ENCODE data around the gene CHRNG.
A peak's percentile ranks its signal among the peaks of the same experiment; 100 is the strongest.
"Not testable (repeated sequence)": the region's sequence is repeated elsewhere in the genome, so short reads cannot be mapped to it uniquely, and the experiment has no call there.

The CHRNG gene

GRCh38 chr2:232569541-232569940, 30.0 kb downstream of the CHRNG start:
- Mint-ChIP-seq H3K27ac (no peak overlapping the region), H3K9me3 (no peaks in the 10 kb centered on the region), H3K4me3 (no peak overlapping the region), H3K4me1 (no peaks in the 10 kb centered on the region), H3K27me3 (no peaks in the 10 kb centered on the region)
- no peak for DNase-seq
- no peak for ATAC-seq

- H3K4me3 Mint-ChIP-seq, H3K27me3 Mint-ChIP-seq, H3K4me1 Mint-ChIP-seq, DNase-seq, H3K27ac Mint-ChIP-seq, H3K9me3 Mint-ChIP-seq, ATAC-seq: not testable (repeated sequence)
These were observed 31.0 kb downstream of the CHRNG start for GRCh38 chr2:232570481-232570880.

- ATAC-seq (no peak), DNase-seq (no peak)
- H3K9me3 Mint-ChIP-seq: no peaks in the 10 kb centered on the region
- no peaks in the 10 kb centered on the region for H3K27me3 Mint-ChIP-seq
- no peak overlapping the region for H3K27ac Mint-ChIP-seq
- H3K4me3 Mint-ChIP-seq: no peak overlapping the region
- peaks cover 2% of the 10 kb centered on the region for H3K4me1 Mint-ChIP-seq
These were observed 31.6 kb downstream of the CHRNG start for GRCh38 chr2:232571026-232571474.

- Mint-ChIP-seq H3K9me3 (no peaks in the 10 kb centered on the region), H3K27me3 (no peaks in the 10 kb centered on the region), H3K4me1 (peaks cover 6% of the 10 kb centered on the region), H3K27ac (no peak overlapping the region), H3K4me3 (no peak overlapping the region)
- ATAC-seq (no peak), DNase-seq (no peak)
These were observed 33.5 kb downstream of the CHRNG start for GRCh38 chr2:232573042-232573441.

GRCh38 chr2:232573771-232574435, 34.4 kb downstream of the CHRNG start:
- Mint-ChIP-seq H3K27ac (peak overlapping the region in 1 of 2 donors; percentile 2), H3K27me3 (no peaks in the 10 kb centered on the region), H3K4me3 (no peak overlapping the region), H3K9me3 (no peaks in the 10 kb centered on the region), H3K4me1 (peaks cover 6% of the 10 kb centered on the region)
- ATAC-seq (no peak), DNase-seq (no peak)

GRCh38 chr2:232574674-232575403, 35.3 kb downstream of the CHRNG start:
- H3K4me1 Mint-ChIP-seq: peaks cover 7% of the 10 kb centered on the region
- ATAC-seq (no peak), DNase-seq (no peak)
- H3K4me3 Mint-ChIP-seq: no peak overlapping the region
- H3K9me3 Mint-ChIP-seq: no peaks in the 10 kb centered on the region
- no peak overlapping the region for H3K27ac Mint-ChIP-seq
- H3K27me3 Mint-ChIP-seq: no peaks in the 10 kb centered on the region

- DNase-seq: no peak
- H3K9me3 Mint-ChIP-seq: no peaks in the 10 kb centered on the region
- H3K4me1 Mint-ChIP-seq: peaks cover 12% of the 10 kb centered on the region
- no peak overlapping the region for H3K27ac Mint-ChIP-seq
- H3K4me3 Mint-ChIP-seq: no peak overlapping the region
- no peak for ATAC-seq
- H3K27me3 Mint-ChIP-seq: no peaks in the 10 kb centered on the region
These were observed 35.9 kb downstream of the CHRNG start for GRCh38 chr2:232575404-232575746.

GRCh38 chr2:232576995-232577394, 37.5 kb downstream of the CHRNG start:
- Mint-ChIP-seq H3K4me1 (peaks cover 15% of the 10 kb centered on the region), H3K27me3 (no peaks in the 10 kb centered on the region), H3K9me3 (no peaks in the 10 kb centered on the region), H3K27ac (no peak overlapping the region), H3K4me3 (no peak overlapping the region)
- DNase-seq (no peak), ATAC-seq (no peak)

GRCh38 chr2:232577841-232578240, 38.3 kb downstream of the CHRNG start:
- ATAC-seq: no peak
- Mint-ChIP-seq H3K27ac (peak overlapping the region in 1 of 2 donors; percentile 31), H3K4me3 (no peak overlapping the region), H3K9me3 (no peaks in the 10 kb centered on the region), H3K27me3 (no peaks in the 10 kb centered on the region), H3K4me1 (peaks cover 15% of the 10 kb centered on the region)
- no peak for DNase-seq

GRCh38 chr2:232578626-232579025, 39.1 kb downstream of the CHRNG start:
- H3K4me1 Mint-ChIP-seq: peaks cover 15% of the 10 kb centered on the region
- DNase-seq: no peak

GRCh38 chr2:232580648-232580981, 41.1 kb downstream of the CHRNG start:
- Mint-ChIP-seq H3K4me3 (no peak overlapping the region), H3K4me1 (peaks cover 15% of the 10 kb centered on the region), H3K9me3 (no peaks in the 10 kb centered on the region), H3K27ac (no peak overlapping the region), H3K27me3 (no peaks in the 10 kb centered on the region)
- DNase-seq (no peak), ATAC-seq (no peak)

More at GRCh38 chr2:232578626-232579025, 39.1 kb downstream of the CHRNG start:
- Mint-ChIP-seq H3K27ac (no peak overlapping the region), H3K4me3 (no peak overlapping the region), H3K9me3 (no peaks in the 10 kb centered on the region), H3K27me3 (no peaks in the 10 kb centered on the region)
- ATAC-seq: no peak

GRCh38 chr2:232581725-232582124, 42.2 kb downstream of the CHRNG start:
- ATAC-seq (no peak), DNase-seq (no peak)
- Mint-ChIP-seq H3K4me1 (peaks cover 9% of the 10 kb centered on the region), H3K27ac (no peak overlapping the region), H3K9me3 (no peaks in the 10 kb centered on the region), H3K4me3 (no peak overlapping the region), H3K27me3 (no peaks in the 10 kb centered on the region)

GRCh38 chr2:232584238-232584637, 44.7 kb downstream of the CHRNG start:
- Mint-ChIP-seq H3K27ac (no peak overlapping the region), H3K9me3 (no peaks in the 10 kb centered on the region), H3K4me1 (peaks cover 9% of the 10 kb centered on the region), H3K27me3 (no peaks in the 10 kb centered on the region), H3K4me3 (no peak overlapping the region)
- no peak for DNase-seq
- no peak for ATAC-seq

- no peaks in the 10 kb centered on the region for H3K4me1 Mint-ChIP-seq
- ATAC-seq (no peak), DNase-seq (no peak)
- no peaks in the 10 kb centered on the region for H3K9me3 Mint-ChIP-seq
- no peak overlapping the region for H3K27ac Mint-ChIP-seq
- H3K27me3 Mint-ChIP-seq: no peaks in the 10 kb centered on the region
- no peak overlapping the region for H3K4me3 Mint-ChIP-seq
These were observed 47.5 kb downstream of the CHRNG start for GRCh38 chr2:232586943-232587505.

GRCh38 chr2:232587512-232587911, 48.0 kb downstream of the CHRNG start:
- ATAC-seq: no peak
- Mint-ChIP-seq H3K27me3 (no peaks in the 10 kb centered on the region), H3K4me3 (no peak overlapping the region), H3K27ac (no peak overlapping the region), H3K4me1 (no peaks in the 10 kb centered on the region), H3K9me3 (no peaks in the 10 kb centered on the region)
- DNase-seq: no peak

- ATAC-seq (no peak), DNase-seq (no peak)
- Mint-ChIP-seq H3K27ac (no peak overlapping the region), H3K27me3 (no peaks in the 10 kb centered on the region), H3K4me3 (no peak overlapping the region), H3K9me3 (no peaks in the 10 kb centered on the region), H3K4me1 (peaks cover 4% of the 10 kb centered on the region)
These were observed 48.5 kb downstream of the CHRNG start for GRCh38 chr2:232588031-232588430.
